HepG2 (cell line): ENCODE data around the gene WBP1. TPM values are rescaled to one million over a fixed set of nuclear protein-coding genes. Genes with fewer than 3 reads are reported as not detected.

Experiments
- AGO1 ChIP-seq: fragments of 200-400 bp; formaldehyde crosslinking; IDR thresholded peaks from 2 replicates; pipeline ENCODE4 v1.6.1; 2017; ENCODE audit warnings: mild to moderate bottlenecking, low read depth, low read length, moderate library complexity; ENCODE audit not compliant: poor library complexity, severe bottlenecking
- DNMT3B ChIP-seq: conservative IDR thresholded peaks from 2 replicates; pipeline ENCODE4 v1.6.1; 2016; ENCODE audit warnings: missing biosample characterization, control low read depth
- FOXK2 ChIP-seq: fragments of 450-650 bp; IDR thresholded peaks from 2 replicates; pipeline ENCODE4 v1.6.1; 2016
- GABPA ChIP-seq, 2 experiments: IDR thresholded peaks; 2 replicates each; pipeline ENCODE4 v1.6.1; 2011 to 2016; ENCODE audit warnings: low read depth in 2 of 2, low read length in 1 of 2, missing biosample characterization in 1 of 2, missing genetic modification characterization in 1 of 2
- HNRNPK ChIP-seq: fragments of 200-400 bp; formaldehyde crosslinking; IDR thresholded peaks from 2 replicates; pipeline ENCODE4 v1.6.1; 2018; ENCODE audit warnings: low read length, low read depth, moderate library complexity, mild to moderate bottlenecking; ENCODE audit not compliant: poor library complexity, severe bottlenecking
- KDM2A ChIP-seq: sonication (generic); formaldehyde crosslinking; IDR thresholded peaks from 2 replicates; pipeline ENCODE4 v1.4.0; 2020; ENCODE audit warnings: low read depth, missing genetic modification reagents, borderline replicate concordance
- KLF13 ChIP-seq: sonication (generic); formaldehyde crosslinking; IDR thresholded peaks from 2 replicates; pipeline ENCODE4 v1.4.0; 2020; ENCODE audit warnings: mild to moderate bottlenecking, missing genetic modification reagents
- NCOA1 ChIP-seq: sonication (generic); formaldehyde crosslinking; IDR thresholded peaks from 2 replicates; pipeline ENCODE4 v1.9.0; 2021; ENCODE audit warnings: missing genetic modification reagents
- NR2F2 ChIP-seq: IDR thresholded peaks from 2 replicates; pipeline ENCODE4 v1.6.1; 2012; ENCODE audit warnings: low read depth, inconsistent platforms, borderline replicate concordance
- POLR2G ChIP-seq: fragments of 200-400 bp; formaldehyde crosslinking; IDR thresholded peaks from 2 replicates; pipeline ENCODE4 v1.6.1; 2018; ENCODE audit warnings: mild to moderate bottlenecking, low read depth, low read length, moderate library complexity
- RBM22 ChIP-seq: fragments of 200-400 bp; formaldehyde crosslinking; optimal IDR thresholded peaks from 2 replicates; pipeline ENCODE3; 2017; ENCODE audit warnings: mild to moderate bottlenecking, low read length, moderate library complexity
- REXO4 ChIP-seq: sonication (generic); formaldehyde crosslinking; IDR thresholded peaks from 2 replicates; pipeline ENCODE4 v1.8.0; 2022; ENCODE audit warnings: missing genetic modification reagents, mild to moderate bottlenecking, borderline replicate concordance
- SAFB2 ChIP-seq: sonication (generic); formaldehyde crosslinking; IDR thresholded peaks from 2 replicates; pipeline ENCODE4 v1.5.1; 2020; ENCODE audit warnings: missing genetic modification reagents, low read depth, mild to moderate bottlenecking, borderline replicate concordance
- SOX6 ChIP-seq, 2 experiments: fragments of 450-650 bp in 1 of 2; sonication (generic) in 1 of 2; formaldehyde crosslinking in 1 of 2; IDR thresholded peaks; 2 replicates each; pipeline versions ENCODE4 v1.4.0 to v1.6.1; 2017 to 2020; ENCODE audit warnings: antibody characterized with exemption in 1 of 2, mild to moderate bottlenecking in 1 of 2, missing genetic modification reagents in 1 of 2
- ZBTB20 ChIP-seq: sonication (generic); formaldehyde crosslinking; IDR thresholded peaks from 2 replicates; pipeline ENCODE4 v1.8.1; 2023; ENCODE audit warnings: missing genetic modification reagents, low read depth, mild to moderate bottlenecking, borderline replicate concordance
- ZNF138 ChIP-seq: sonication (generic); formaldehyde crosslinking; IDR thresholded peaks from 2 replicates; pipeline ENCODE4 v1.5.0; 2020; ENCODE audit warnings: mild to moderate bottlenecking, low read depth, missing genetic modification reagents
- ZNF563 ChIP-seq: sonication (generic); formaldehyde crosslinking; IDR thresholded peaks from 2 replicates; pipeline ENCODE4 v1.8.0; 2022; ENCODE audit warnings: mild to moderate bottlenecking, moderate library complexity, missing genetic modification reagents
- ZNF747 ChIP-seq: sonication (generic); formaldehyde crosslinking; IDR thresholded peaks from 2 replicates; pipeline ENCODE4 v1.8.1; 2023; ENCODE audit warnings: missing genetic modification reagents, mild to moderate bottlenecking, borderline replicate concordance
- polyA plus RNA-seq, 8 experiments: library from polyadenylated mRNA; depleted of rRNA in 3 of 8; stranded (reverse) in 7 of 8; unstranded in 1 of 8; fragments of >200 nt; fragmentation: Illumina TruSeq in 4 of 8; extraction: Trizol in 4 of 8; gene quantifications; 2 replicates each; pipeline versions ENCODE4 v1.2.1 to v1.2.3, GENCODE V29; 2011 to 2016; ENCODE audit warnings: low read depth in 4 of 8, missing spikeins in 1 of 8, mixed read lengths in 1 of 8; ENCODE audit not compliant: insufficient read depth in 1 of 8
- total RNA-seq, 5 experiments: library from RNA; depleted of rRNA; stranded (reverse); fragments of >200 nt; fragmentation: Illumina TruSeq; extraction: Trizol; gene quantifications; 2 replicates each; pipeline ENCODE4 v1.2.3, GENCODE V29; 2016; ENCODE audit warnings: low read depth in 1 of 5
- TF ChIP-seq, protein P1 (sequence below): sonication (generic); formaldehyde crosslinking; conservative IDR thresholded peaks from 2 replicates; pipeline ENCODE4 v1.4.0; 2020; ENCODE audit warnings: missing genetic modification reagents
- TF ChIP-seq, protein P2 (sequence below): sonication (generic); formaldehyde crosslinking; IDR thresholded peaks from 2 replicates; pipeline ENCODE4 v1.9.0; 2022; ENCODE audit warnings: missing genetic modification reagents, mild to moderate bottlenecking, borderline replicate concordance
- TF ChIP-seq, protein P3 (sequence below): sonication (generic); formaldehyde crosslinking; IDR thresholded peaks from 2 replicates; pipeline ENCODE4 v1.4.0; 2020; ENCODE audit warnings: mild to moderate bottlenecking, missing genetic modification reagents

WBP1 gene
- total and polyA plus RNA-seq, 2 of the 13 experiments (the other 11 are each of a cell fraction or from before 2014, with no cell fraction given) = 38.8 to 85.7 TPM

DNA sequence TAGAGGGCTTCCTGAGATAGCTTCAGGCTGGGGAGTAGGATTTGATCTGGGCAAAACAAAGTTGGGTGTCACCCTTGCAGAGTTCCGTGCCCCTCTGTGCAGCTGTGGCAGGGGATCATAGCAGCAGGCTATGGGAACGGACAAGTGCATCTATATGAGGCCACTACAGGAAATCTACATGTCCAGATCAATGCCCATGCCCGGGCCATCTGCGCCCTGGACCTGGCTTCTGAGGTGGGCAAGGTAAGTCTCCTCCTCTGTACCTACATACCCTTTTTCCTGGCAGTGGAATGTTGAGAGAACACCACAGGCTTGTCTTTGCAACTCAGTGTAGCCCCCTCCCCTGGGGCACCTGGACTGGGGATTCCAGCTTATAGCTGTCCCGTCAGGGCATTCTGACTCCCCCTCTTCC, 33.2 kb upstream of the WBP1 start (continued):
- no peak for TF ChIP-seq ZNF747
- no peak for TF ChIP-seq ZNF563
- TF ChIP-seq SAFB2 (CRISPR knock-in tag) = 0 out of 2 replicates have a peak, but pooled peaks have one; percentile 30
- TF ChIP-seq NR2F2 = no peak
- no peak for TF ChIP-seq ZNF138
- TF ChIP-seq KLF13 (CRISPR knock-in tag) = no peak
- no peak for TF ChIP-seq SOX6 (IDR thresholded peaks at IDR 0.05)
- TF ChIP-seq SOX6 (CRISPR knock-in tag; IDR thresholded peaks at IDR 0.05) = 0 out of 2 replicates have a peak, but pooled peaks have one; percentile 28
- TF ChIP-seq REXO4 = no peak
- peak; percentile 3; the same call in 1 of the 2 replicates for TF ChIP-seq KDM2A (CRISPR knock-in tag)
- no peak for TF ChIP-seq FOXK2
- TF ChIP-seq, protein P1, sequence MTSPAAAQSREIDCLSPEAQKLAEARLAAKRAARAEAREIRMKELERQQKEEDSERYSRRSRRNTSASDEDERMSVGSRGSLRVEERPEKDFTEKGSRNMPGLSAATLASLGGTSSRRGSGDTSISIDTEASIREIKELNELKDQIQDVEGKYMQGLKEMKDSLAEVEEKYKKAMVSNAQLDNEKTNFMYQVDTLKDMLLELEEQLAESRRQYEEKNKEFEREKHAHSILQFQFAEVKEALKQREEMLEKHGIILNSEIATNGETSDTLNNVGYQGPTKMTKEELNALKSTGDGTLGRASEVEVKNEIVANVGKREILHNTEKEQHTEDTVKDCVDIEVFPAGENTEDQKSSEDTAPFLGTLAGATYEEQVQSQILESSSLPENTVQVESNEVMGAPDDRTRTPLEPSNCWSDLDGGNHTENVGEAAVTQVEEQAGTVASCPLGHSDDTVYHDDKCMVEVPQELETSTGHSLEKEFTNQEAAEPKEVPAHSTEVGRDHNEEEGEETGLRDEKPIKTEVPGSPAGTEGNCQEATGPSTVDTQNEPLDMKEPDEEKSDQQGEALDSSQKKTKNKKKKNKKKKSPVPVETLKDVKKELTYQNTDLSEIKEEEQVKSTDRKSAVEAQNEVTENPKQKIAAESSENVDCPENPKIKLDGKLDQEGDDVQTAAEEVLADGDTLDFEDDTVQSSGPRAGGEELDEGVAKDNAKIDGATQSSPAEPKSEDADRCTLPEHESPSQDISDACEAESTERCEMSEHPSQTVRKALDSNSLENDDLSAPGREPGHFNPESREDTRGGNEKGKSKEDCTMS (CRISPR knock-in tag) = no peak
- TF ChIP-seq, protein P2, sequence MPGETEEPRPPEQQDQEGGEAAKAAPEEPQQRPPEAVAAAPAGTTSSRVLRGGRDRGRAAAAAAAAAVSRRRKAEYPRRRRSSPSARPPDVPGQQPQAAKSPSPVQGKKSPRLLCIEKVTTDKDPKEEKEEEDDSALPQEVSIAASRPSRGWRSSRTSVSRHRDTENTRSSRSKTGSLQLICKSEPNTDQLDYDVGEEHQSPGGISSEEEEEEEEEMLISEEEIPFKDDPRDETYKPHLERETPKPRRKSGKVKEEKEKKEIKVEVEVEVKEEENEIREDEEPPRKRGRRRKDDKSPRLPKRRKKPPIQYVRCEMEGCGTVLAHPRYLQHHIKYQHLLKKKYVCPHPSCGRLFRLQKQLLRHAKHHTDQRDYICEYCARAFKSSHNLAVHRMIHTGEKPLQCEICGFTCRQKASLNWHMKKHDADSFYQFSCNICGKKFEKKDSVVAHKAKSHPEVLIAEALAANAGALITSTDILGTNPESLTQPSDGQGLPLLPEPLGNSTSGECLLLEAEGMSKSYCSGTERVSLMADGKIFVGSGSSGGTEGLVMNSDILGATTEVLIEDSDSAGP (CRISPR knock-in tag) = peak; percentile 10; the same call in 1 of the 2 replicates
- TF ChIP-seq, protein P3, sequence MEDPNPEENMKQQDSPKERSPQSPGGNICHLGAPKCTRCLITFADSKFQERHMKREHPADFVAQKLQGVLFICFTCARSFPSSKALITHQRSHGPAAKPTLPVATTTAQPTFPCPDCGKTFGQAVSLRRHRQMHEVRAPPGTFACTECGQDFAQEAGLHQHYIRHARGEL (CRISPR knock-in tag) = 0 out of 2 replicates have a peak, but pooled peaks have one; percentile 71
- peak; percentile 45 for TF ChIP-seq AGO1
- TF ChIP-seq DNMT3B (CRISPR knock-in tag) = peak; percentile 67; the same call in 1 of the 2 replicates
- TF ChIP-seq HNRNPK = no peak
- TF ChIP-seq POLR2G = peak; percentile 28
- TF ChIP-seq RBM22 = peak; percentile 13
- TF ChIP-seq NCOA1 (CRISPR knock-in tag) = no peak
- TF ChIP-seq ZBTB20 (CRISPR knock-in tag) = 0 out of 2 replicates have a peak, but pooled peaks have one; percentile 20
- TF ChIP-seq GABPA (IDR thresholded peaks at IDR 0.05; ENCODE audit: low read depth, low read length) = no peak
- 0 out of 2 replicates have a peak, but pooled peaks have one; percentile 20 for TF ChIP-seq GABPA (CRISPR knock-in tag; IDR thresholded peaks at IDR 0.05; ENCODE audit: low read depth)
